NCI-H2171 (cell line): Measurements from ENCODE around the gene GSTM2.

Source experiments
- DNase-seq: peaks from one replicate; lab custom pipeline; 2025; lab: John Stamatoyannopoulos, UW

The GSTM2 gene

DNA sequence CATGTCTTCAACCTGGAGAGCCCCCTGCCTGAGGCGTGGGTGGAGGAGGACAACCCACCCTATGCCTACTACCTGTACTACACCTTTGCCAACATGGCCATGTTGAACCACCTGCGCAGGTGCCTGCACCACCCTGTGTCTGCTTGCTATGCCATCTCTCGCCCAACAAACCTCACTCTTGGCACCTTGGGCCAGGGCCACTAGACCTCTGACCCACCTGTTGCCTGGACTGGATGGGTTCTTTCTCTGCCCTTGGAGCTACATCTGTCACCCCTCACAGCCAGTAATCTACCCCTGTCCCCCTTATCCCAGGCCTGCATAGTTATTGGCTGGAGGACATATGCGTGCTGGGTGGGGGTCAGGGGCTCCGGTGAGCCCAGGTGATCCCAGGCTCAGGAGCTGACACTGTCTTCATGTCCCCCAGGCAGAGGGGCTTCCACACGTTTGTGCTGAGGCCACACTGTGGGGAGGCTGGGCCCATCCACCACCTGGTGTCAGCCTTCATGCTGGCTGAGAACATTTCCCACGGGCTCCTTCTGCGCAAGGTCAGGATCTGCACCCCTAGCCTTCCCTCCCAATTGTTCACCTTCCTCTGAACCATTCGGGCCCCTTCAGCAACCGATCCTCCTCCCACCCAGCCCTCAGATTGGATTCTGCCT is 38.4 kb upstream of the GSTM2 start:
- no peak for DNase-seq

DNA sequence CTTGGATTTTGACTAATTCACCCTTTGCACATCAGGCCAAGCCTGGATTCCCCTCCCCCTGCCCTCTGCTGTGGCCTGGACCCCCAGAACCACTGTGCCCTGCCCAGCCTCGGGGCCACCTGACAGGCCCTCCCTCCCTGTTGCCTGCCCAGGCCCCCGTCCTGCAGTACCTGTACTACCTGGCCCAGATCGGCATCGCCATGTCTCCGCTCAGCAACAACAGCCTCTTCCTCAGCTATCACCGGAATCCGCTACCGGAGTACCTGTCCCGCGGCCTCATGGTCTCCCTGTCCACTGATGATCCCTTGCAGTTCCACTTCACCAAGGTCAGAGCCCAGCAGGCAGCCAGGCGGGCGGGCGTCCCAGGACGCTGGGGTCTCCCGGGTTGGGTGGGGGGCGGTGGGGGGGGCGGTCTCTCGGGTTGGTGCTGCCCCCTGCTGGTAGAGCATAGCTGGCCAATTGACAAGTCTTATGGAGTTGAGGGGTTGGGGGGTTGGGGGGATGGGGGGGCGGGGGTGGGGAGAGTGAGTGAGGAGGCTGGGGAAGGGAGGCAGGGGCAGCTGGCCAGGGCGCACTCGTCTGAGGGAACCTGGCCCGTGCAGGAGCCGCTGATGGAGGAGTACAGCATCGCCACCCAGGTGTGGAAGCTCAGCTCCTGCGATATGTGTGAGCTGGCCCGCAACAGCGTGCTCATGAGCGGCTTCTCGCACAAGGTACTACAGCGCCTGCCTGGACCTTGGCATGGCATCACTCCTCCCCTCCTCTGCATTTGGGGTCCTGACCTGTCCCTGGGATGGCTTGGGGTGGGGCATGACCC is 37.6 kb upstream of the GSTM2 start:
- no peak for DNase-seq

- DNase-seq, result no peak
These were observed 36.9 kb upstream of the GSTM2 start for GRCh38 chr1:109630898-109631512.

GRCh38 chr1:109631513-109632505 is 36.0 kb upstream of the GSTM2 start:
- no peak for DNase-seq

DNA sequence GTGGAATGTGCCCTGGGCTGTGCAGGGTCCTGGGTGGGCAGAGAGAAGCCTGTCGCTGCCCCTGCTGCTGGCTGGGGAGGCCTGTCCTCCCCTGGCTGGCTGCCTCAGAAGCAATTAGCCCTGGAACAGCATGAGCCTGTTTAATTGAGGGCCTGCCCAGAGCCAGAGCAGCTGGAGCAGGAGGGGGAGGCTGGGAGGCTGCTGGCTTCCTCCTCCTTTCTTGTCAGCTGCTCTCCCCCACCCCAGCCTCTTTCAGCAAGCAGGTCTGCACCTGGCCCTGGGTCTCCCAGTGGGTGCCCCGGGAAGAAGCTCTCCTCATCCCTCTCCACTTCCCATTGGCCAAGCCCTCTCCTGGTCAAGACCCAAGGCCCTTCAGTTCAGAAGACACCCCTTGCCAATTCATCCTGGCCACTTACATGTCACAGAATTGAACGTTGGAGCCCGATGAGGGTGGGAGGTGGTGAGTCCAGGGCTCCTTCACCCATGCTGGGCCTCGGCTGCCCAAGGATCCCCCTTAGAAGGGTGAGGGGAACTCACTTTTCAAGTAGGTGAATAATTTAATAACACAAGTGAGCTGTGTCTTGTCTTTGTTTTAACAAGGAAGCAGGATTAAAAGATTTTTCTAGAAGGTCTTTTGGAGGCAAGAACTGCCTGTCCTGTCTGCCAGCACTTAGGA is 35.0 kb upstream of the GSTM2 start:
- peak; percentile 81 for DNase-seq

DNA sequence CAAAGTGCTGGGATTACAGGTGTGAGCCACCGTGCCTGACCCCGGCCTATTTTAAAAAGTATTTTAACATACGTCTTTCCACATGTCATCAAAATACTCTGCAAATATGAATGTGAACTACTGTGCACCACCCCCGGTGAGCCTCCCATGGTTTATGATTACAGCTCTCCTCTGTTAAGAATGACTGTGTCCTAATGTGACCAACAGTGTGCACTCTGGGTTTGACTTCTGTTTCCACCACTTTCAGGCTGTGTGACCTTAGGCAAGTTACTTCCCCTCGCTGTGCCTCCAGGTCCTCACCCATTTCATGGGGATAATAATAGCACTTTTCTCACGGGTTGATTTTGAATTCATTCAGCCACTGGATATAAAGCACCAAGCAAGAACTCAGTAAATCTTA is 33.6 kb upstream of the GSTM2 start:
- DNase-seq, result no peak

GRCh38 chr1:109634771-109635750 is 32.8 kb upstream of the GSTM2 start:
- no peak for DNase-seq

DNA sequence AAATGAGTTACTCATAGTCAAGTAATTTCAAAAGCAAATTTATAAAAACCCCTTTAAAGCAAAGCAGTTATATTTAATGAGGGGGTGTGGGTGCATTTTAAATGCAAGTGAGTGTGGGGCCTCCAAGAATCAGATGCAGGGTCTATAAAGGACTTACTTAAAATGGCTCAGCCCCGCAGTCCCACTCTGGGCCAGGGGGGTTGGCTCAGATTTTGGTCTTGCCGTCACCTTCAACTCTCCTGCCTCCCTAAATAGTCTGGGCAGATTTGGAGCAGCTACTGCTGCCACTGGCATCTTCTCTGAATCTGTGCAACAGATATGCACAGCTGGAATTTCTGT is 32.0 kb upstream of the GSTM2 start:
- DNase-seq, result no peak

GRCh38 chr1:109636201-109636952 is 31.5 kb upstream of the GSTM2 start:
- DNase-seq, result no peak

- DNase-seq, result no peak
These were observed 30.4 kb upstream of the GSTM2 start for GRCh38 chr1:109637446-109637845.

DNA sequence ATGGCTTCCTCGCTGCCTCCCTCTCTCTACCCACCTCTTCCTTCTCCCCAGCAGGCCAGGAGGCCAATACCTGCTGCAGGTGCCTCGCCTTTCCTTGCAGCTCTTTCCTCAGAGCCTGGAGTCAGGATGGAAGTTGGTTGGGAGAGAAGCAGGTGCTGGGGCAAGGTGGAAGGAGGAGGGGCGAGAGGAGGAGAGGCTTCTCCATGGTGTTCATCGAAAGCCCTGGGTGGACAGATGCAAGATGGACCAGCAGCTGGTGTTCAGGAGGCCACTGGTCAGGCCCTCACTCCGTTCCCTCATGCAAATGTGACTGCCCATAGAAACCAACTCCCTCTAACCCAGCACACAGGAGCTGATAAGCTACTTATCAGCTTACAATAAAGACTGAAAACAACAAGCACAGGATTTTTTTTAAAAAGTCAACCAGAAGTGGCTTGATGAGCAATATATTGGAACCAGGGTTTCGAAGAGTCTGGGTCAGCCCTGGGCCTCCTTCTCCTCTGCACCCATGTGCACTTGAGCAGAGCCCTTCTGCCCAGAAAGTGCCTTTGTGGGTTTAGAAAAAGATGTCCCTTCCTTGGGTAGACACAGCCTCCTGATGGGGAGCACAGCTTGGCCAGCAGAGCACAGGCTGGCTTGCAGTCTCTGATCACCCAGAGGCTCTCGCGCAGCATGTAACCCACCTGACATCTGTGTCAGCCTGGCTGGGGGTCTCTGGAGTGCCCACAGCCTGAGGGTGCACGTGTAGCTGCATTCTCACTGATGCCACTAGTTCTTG is 28.6 kb upstream of the GSTM2 start:
- DNase-seq, result no peak

- DNase-seq, result no peak
These were observed 28.0 kb upstream of the GSTM2 start for GRCh38 chr1:109639841-109640184.

- DNase-seq, result no peak
These were observed 27.5 kb upstream of the GSTM2 start for GRCh38 chr1:109640285-109640865.

DNA sequence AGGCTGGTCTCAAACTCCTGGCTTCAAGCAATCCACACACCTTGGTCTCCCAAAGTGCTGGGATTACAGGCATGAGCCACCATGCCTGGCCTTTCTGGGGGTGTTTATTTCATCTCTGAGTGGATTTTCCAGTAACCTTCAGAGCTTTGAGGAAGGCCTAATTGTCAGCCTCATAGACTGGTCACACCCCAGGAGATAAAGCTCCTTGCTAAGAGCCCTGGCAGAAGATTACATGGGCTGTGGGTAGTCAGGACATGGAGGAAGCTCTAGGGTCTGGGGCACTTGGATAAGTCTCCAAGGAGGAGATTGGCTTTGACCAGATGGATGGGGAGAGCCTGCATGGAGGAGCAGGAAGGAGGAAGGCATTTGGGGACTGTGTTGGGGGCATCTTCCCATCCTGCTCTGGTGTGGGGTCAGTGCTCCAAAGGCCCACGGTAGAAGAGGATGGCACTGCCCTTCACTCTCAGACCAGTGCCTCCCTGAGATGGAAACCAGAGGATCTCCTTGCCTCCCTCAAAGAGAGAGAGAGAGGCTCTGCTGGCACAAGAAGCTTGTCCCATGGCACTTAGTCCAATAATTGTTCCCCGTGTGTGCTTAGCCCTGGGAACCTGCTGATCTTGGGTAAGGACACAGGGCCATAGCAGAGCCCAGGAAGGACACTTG is 26.6 kb upstream of the GSTM2 start:
- DNase-seq, result no peak

- DNase-seq, result no peak
These were observed 26.0 kb upstream of the GSTM2 start for GRCh38 chr1:109641861-109642260.

DNA sequence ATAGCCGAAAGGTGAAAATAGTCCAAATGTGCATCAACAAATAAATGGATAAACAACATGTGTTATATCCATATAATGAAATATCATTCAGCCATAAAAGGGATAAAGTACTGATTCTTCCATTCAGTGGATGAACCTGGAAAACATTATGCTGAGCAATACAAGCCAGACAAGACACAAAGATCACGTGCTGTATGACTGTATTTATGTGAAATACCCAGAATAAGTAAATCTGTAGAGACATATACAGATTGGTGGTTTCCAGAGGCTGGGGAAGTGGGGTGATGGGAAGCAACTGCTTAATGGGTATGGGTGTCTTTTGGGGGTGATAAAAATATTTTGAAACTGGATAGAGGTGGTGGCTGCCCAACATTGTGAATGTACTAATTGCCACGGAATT is 25.2 kb upstream of the GSTM2 start:
- no peak for DNase-seq

DNA sequence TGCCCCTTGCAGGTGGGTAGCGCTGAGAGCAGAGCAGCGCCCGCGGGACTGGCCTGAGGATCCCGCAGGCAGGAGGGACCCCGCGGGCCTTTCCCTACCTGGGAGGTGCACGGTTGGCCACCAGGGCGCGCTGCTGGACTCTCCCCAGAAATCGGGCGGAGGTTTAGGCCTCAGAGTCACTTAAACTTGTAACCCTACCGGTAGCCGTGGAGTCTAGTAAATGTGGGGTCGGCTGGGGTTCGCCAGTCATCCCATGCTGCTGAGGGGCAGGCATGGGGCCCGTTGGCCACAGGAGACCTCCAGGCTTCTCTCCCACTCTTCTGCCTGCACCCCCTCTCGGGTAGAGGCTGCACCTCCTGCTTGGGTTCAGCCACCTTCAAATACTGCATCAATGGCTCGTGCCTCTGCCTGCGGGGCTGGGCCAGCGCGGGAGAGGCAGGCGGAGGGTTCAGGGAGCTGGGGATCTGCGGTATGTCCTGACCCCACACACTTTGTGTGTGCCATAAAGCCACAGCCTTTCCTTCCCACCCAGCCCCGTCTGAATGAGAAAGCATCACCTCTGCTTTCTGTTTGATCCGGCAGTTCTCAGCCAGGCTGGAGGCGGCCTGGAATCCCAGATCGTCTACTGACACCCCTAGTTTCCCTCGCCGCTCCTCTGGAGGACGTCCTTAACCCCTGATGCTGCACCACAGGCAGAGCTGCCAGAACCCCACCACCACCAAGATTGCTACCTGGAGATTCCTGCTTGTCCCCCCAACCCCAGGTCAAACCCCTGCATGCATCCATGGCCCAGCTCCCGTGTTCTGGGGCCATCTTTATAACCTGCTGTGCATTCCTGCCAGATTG is 24.2 kb upstream of the GSTM2 start:
- DNase-seq, result no peak
